Kidney (tissue), 14 donors: Measurements from ENCODE around the gene RPS10. TPM values are rescaled to one million over a fixed set of nuclear protein-coding genes. Genes with fewer than 3 reads are reported as not detected.

Experiments used
- DNase-seq, 5 donors: peaks; one replicate each; pipeline ENCODE4 v3.0.0-alpha.2; 2013 to 2020
- FAIRE-seq: peaks from 2 replicates; lab custom pipeline; 2012; peaks lifted over from hg19 to GRCh38; lab: Jason Lieb, UNC
- H3K27ac ChIP-seq, 2 donors: one replicate each; pipeline ENCODE4 v1.7.0; 2013; ENCODE audit warnings: low read depth in 2 of 2, low read length in 2 of 2, inconsistent platforms in 1 of 2
- H3K27me3 ChIP-seq: one replicate; pipeline ENCODE4 v1.7.1; 2013; ENCODE audit warnings: low read length, inconsistent platforms; ENCODE audit not compliant: control insufficient read depth, insufficient read depth
- H3K36me3 ChIP-seq, 3 donors: one replicate each; pipeline versions ENCODE4 v1.7.0 to v1.7.1; 2013; ENCODE audit warnings: low read length in 3 of 3, control low read depth in 1 of 3, inconsistent platforms in 1 of 3; ENCODE audit not compliant: insufficient read depth in 3 of 3, control insufficient read depth in 2 of 3
- H3K4me1 ChIP-seq, 3 donors: one replicate each; pipeline versions ENCODE4 v1.7.0 to v1.7.1; 2013; ENCODE audit warnings: low read length in 3 of 3, inconsistent platforms in 1 of 3, low read depth in 1 of 3; ENCODE audit not compliant: control insufficient read depth in 2 of 3, insufficient read depth in 2 of 3
- H3K4me3 ChIP-seq, 3 donors: one replicate each; pipeline versions ENCODE4 v1.7.0 to v1.8.1; 2013; ENCODE audit warnings: low read length in 3 of 3, control low read depth in 1 of 3, inconsistent platforms in 1 of 3
- H3K9ac ChIP-seq, 3 donors: one replicate each; pipeline versions ENCODE4 v1.7.0 to v1.7.1; 2013; ENCODE audit warnings: low read length in 3 of 3, control low read depth in 1 of 3, inconsistent platforms in 1 of 3
- H3K9me3 ChIP-seq, 3 donors: one replicate each; pipeline versions ENCODE4 v1.7.0 to v1.7.1; 2013; ENCODE audit warnings: low read length in 3 of 3, control low read depth in 1 of 3, inconsistent platforms in 1 of 3; ENCODE audit not compliant: control insufficient read depth in 2 of 3, insufficient read depth in 1 of 3
- intact Hi-C: fragments of 100-400 bp; cut with DNase I; formaldehyde crosslinking; loops from one replicate; pipeline ENCODE4 v1.11.1; 2022
- polyA plus RNA-seq: library from polyadenylated mRNA; stranded (reverse); fragments of 350-450 nt; fragmentation: Illumina TruSeq; extraction: RNeasy Lipid Tissue Mini Kit (QIAGEN cat#74804); gene quantifications from one replicate; pipeline ENCODE4 v1.2.3, GENCODE V29; 2014; ENCODE audit warnings: low read depth, low replicate concordance; ENCODE audit not compliant: insufficient read depth
- total RNA-seq: library from RNA; stranded (reverse); fragmentation: NEBNext Ultra II Directional; extraction: Animal tissue kit (Norgen Biotek cat#: 25700); gene quantifications from one replicate; pipeline ENCODE4 v1.2.1, GENCODE V29; 2021
- TF ChIP-seq, protein P1 (sequence below): IDR thresholded peaks from 3 replicates; pipeline ENCODE4 v1.5.1; 2012; ENCODE audit warnings: mild to moderate bottlenecking, moderate library complexity, borderline replicate concordance; ENCODE audit not compliant: insufficient read depth; ENCODE audit errors: extremely low read depth
- donor health status: control.
- donor health status: control.
- donor health status: control.
- donor health status: control.
- donor health status: control.
- donor health status: DM: yes; HTN: yes; CAD: no.
- donor health status: Normal renal cell carcinoma (clear cell type).

Gene RPS10
- total and polyA plus RNA-seq, 2 donors from 2014 or later = 1,138 to 2,105 TPM

- H3K9ac ChIP-seq = peak overlapping the region; percentile 72 to 100 (median 91)
- peak overlapping the region; percentile 93 to 97 (median 94) for H3K4me3 ChIP-seq
- DNase-seq = peak in 1 of 5 donors; percentile 53
- no peaks in the 10 kb centered on the region for H3K4me1 ChIP-seq
- H3K9me3 ChIP-seq = no peaks in the 10 kb centered on the region
- H3K36me3 ChIP-seq = peaks cover 8 to 43% (median 22%) of the 10 kb centered on the region in 3 donors
- H3K27ac ChIP-seq = peak overlapping the region; percentile 71 to 80
- TF ChIP-seq, protein P1, sequence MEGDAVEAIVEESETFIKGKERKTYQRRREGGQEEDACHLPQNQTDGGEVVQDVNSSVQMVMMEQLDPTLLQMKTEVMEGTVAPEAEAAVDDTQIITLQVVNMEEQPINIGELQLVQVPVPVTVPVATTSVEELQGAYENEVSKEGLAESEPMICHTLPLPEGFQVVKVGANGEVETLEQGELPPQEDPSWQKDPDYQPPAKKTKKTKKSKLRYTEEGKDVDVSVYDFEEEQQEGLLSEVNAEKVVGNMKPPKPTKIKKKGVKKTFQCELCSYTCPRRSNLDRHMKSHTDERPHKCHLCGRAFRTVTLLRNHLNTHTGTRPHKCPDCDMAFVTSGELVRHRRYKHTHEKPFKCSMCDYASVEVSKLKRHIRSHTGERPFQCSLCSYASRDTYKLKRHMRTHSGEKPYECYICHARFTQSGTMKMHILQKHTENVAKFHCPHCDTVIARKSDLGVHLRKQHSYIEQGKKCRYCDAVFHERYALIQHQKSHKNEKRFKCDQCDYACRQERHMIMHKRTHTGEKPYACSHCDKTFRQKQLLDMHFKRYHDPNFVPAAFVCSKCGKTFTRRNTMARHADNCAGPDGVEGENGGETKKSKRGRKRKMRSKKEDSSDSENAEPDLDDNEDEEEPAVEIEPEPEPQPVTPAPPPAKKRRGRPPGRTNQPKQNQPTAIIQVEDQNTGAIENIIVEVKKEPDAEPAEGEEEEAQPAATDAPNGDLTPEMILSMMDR = no peak
- intact Hi-C loops = no loop called here
- no peaks in the 10 kb centered on the region for H3K27me3 ChIP-seq
- no peak for FAIRE-seq
These were observed 754 bp downstream of the RPS10 start for GRCh38 chr6:34425132-34425497.

DNA sequence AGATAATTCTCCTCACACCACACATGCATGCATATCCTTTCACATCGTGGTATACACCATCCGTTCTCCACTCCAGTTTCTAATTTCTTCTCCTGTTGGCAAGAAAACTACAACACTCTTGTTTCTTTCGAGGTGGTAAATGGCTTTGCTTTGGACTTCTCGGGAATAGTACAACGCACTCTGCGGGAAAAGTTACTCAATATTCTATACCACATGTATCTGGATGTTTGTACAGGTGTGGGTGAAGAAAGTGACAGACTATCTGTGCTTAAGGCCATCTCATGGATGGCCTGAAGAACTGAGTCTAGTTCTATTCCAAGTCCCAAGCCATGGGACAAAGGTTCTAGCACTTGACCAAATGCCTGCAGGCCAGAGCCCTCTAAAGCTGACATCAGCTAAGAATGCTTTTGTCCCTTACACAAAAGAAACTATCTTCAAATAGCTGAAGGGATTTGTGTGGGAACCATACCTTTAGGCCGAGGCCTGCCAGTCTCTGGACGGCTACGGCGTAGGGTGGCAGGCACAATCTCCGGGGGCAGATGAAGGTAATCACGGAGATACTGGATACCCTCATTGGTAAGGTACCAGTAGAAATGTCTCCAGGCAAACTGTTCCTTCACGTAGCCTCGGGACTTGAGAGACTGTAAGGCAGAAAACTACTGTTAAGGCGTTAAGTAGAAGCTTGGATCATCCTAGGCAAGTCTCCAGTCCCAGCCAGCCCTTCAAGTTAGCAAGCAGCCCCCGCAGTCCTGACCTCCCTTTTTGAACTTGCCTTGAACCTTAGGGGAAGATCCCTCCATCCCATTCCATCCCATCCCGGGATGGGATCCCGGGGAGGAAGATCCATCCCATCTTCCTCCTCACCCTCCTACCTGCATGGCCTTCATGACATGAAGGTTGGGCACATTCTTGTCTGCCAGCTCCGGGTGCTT, 1.4 kb downstream of the RPS10 start:
- TF ChIP-seq, protein P1 = no peak
- peaks cover 8 to 46% (median 24%) of the 10 kb centered on the region in 3 donors for H3K36me3 ChIP-seq
- no peak for FAIRE-seq

DNA sequence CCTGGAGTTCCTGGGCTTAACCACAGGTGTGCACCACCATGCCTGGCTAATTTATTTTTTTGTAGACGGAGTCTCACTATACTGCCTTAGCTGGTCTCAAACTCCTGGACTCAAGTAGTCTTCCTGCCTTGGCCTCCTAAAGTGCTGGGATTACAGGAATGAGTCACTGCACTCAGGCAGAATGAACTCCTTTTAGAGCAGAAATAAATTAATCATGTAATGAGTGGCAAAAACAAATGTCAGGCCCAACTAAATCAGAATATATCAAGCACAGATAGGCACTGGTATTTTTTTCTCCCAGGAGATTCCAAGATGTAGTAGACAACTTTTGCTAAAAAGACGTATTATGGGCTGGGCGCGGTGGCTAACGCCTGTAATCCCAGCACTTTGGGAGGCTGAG, 2.6 kb downstream of the RPS10 start:
- TF ChIP-seq, protein P1 = no peak
- Histone ChIP-seq H3K4me1 (no peaks in the 10 kb centered on the region), H3K36me3 (peaks cover 8 to 52% (median 24%) of the 10 kb centered on the region in 3 donors), H3K9me3 (no peaks in the 10 kb centered on the region), H3K9ac (no peak overlapping the region), H3K27me3 (no peaks in the 10 kb centered on the region), H3K4me3 (no peak overlapping the region), H3K27ac (no peak overlapping the region)
- DNase-seq (peak in 1 of 5 donors; percentile 7), FAIRE-seq (no peak)
- intact Hi-C loops = no loop called here

More for the DNA sequence above, 1.4 kb downstream of the RPS10 start:
- peak overlapping the region; percentile 72 to 100 (median 91) for H3K9ac ChIP-seq
- no peaks in the 10 kb centered on the region for H3K27me3 ChIP-seq
- H3K9me3 ChIP-seq = no peaks in the 10 kb centered on the region
- H3K4me3 ChIP-seq = peak overlapping the region; percentile 93 to 97 (median 94)
- no peak overlapping the region for H3K27ac ChIP-seq
- H3K4me1 ChIP-seq = no peaks in the 10 kb centered on the region
- DNase-seq = no peak
- intact Hi-C loops = no loop called here
